HepG2 (cell line): ENCODE results near the gene EPB41L1. TPM values are rescaled to one million over a fixed set of nuclear protein-coding genes. Genes with fewer than 3 reads are reported as not detected.

Experiments used
- ATAC-seq: fragments of 200-7000 bp; cut with Tn5 transposase; 3 replicates; pipeline ENCODE4 v1.9.1; 2020; ENCODE audit warnings: mild to moderate bottlenecking, moderate library complexity
- BruUV-seq: library from RNA; stranded (reverse); fragments of 400-500 nt; replicated peaks from 2 replicates; lab custom pipeline; 2021; lab: Mats Ljungman, UMichigan
- CTCF ChIA-PET: fragments of 300-600 bp; formaldehyde crosslinking; extraction: SDS; loops from one replicate; lab custom pipeline; 2021; ENCODE audit warnings: low total read pairs, inconsistent platforms, low intra/inter-chr PET ratio; lab: Yijun Ruan, JAX
- POLR2A ChIA-PET: fragments of 350-600 bp; sonication (Branson Sonifier 250); formaldehyde crosslinking; loops from one replicate; lab custom pipeline; 2020; ENCODE audit warnings: antibody characterized with exemption, inconsistent platforms; lab: Yijun Ruan, JAX
- DNase-seq: peaks from one replicate; pipeline ENCODE4 v3.0.0-alpha.2; 2015; ENCODE audit warnings: low spot score
- FAIRE-seq: peaks from 3 replicates; lab custom pipeline; 2011; peaks lifted over from hg19 to GRCh38; lab: Jason Lieb, UNC
- H2AFZ ChIP-seq: one replicate; pipeline ENCODE4 v1.6.1; 2011; ENCODE audit warnings: low read length, inconsistent platforms
- H3K27ac ChIP-seq: fragments of 300-600 bp; 3 replicates; pipeline ENCODE4 v1.8.0; 2011; ENCODE audit warnings: mixed run types, mild to moderate bottlenecking, mixed read lengths, low read length, inconsistent platforms; ENCODE audit not compliant: insufficient read depth; ENCODE audit errors: extremely low read length
- H3K27me3 ChIP-seq, 2 experiments: fragments of 200-600 bp in 1 of 2; 2 replicates in 1 of 2; 3 replicates in 1 of 2; pipeline versions ENCODE4 v1.6.0 to v1.8.0; 2011; ENCODE audit warnings: low read length in 2 of 2, mild to moderate bottlenecking in 2 of 2, moderate library complexity in 2 of 2, inconsistent platforms in 1 of 2; ENCODE audit not compliant: insufficient read depth in 2 of 2, control insufficient read depth in 1 of 2
- H3K36me3 ChIP-seq, 2 experiments: fragments of 200-600 bp in 1 of 2; replicated peaks in 1 of 2; 2 replicates in 1 of 2; 3 replicates in 1 of 2; pipeline versions ENCODE4 v1.5.1 to v1.8.0; 2011; ENCODE audit warnings: low read length in 2 of 2, inconsistent platforms in 1 of 2; ENCODE audit not compliant: insufficient read depth in 2 of 2, control insufficient read depth in 1 of 2
- H3K4me1 ChIP-seq: 2 replicates; pipeline ENCODE4 v1.5.1; 2012; ENCODE audit warnings: low read length, inconsistent platforms; ENCODE audit not compliant: insufficient read depth
- H3K4me2 ChIP-seq: 2 replicates; pipeline ENCODE4 v1.6.0; 2011; ENCODE audit warnings: low read depth, low read length, inconsistent platforms
- H3K4me3 ChIP-seq, 3 experiments: fragments of 200-600 bp in 1 of 3; sonication (generic), shearing (Covaris generic) in 1 of 3; replicated peaks in 1 of 3; 2 replicates each; pipeline ENCODE4 v1.5.1; 2011 to 2016; ENCODE audit warnings: low read length in 3 of 3, inconsistent platforms in 2 of 3, low read depth in 2 of 3, mild to moderate bottlenecking in 2 of 3, control low read depth in 1 of 3, mixed read lengths in 1 of 3; ENCODE audit not compliant: insufficient read depth in 1 of 3
- H3K79me2 ChIP-seq: one replicate; pipeline ENCODE4 v1.6.1; 2011; ENCODE audit warnings: low read length, inconsistent platforms; ENCODE audit not compliant: insufficient read depth
- H3K9ac ChIP-seq: 2 replicates; pipeline ENCODE4 v1.6.0; 2011; ENCODE audit warnings: mild to moderate bottlenecking, low read depth, low read length, inconsistent platforms; ENCODE audit not compliant: insufficient read depth
- H3K9me3 ChIP-seq: 2 replicates; pipeline ENCODE4 v1.5.1; 2012; ENCODE audit warnings: mild to moderate bottlenecking, low read length
- H4K20me1 ChIP-seq: 2 replicates; pipeline ENCODE4 v1.6.0; 2011; ENCODE audit warnings: inconsistent platforms, mild to moderate bottlenecking, low read length, moderate library complexity; ENCODE audit not compliant: insufficient read depth
- EEA1 ChIP-seq: sonication (generic); formaldehyde crosslinking; IDR thresholded peaks from 2 replicates; pipeline ENCODE4 v1.5.1; 2020; ENCODE audit warnings: mild to moderate bottlenecking, missing genetic modification reagents, borderline replicate concordance
- GPBP1L1 ChIP-seq: sonication (generic); formaldehyde crosslinking; IDR thresholded peaks from 2 replicates; pipeline ENCODE4 v1.5.0; 2020; ENCODE audit warnings: mild to moderate bottlenecking, missing genetic modification reagents
- GTF2F1 ChIP-seq: fragments of 150-350 bp; IDR thresholded peaks from 2 replicates; pipeline ENCODE4 v1.6.1; 2014; ENCODE audit warnings: low read length
- HHEX ChIP-seq: IDR thresholded peaks from 2 replicates; pipeline ENCODE4 v1.6.1; 2016; ENCODE audit warnings: control low read depth
- HNRNPK ChIP-seq: fragments of 200-400 bp; formaldehyde crosslinking; IDR thresholded peaks from 2 replicates; pipeline ENCODE4 v1.6.1; 2018; ENCODE audit warnings: low read length, low read depth, moderate library complexity, mild to moderate bottlenecking; ENCODE audit not compliant: poor library complexity, severe bottlenecking
- HOXA5 ChIP-seq: sonication (generic); formaldehyde crosslinking; IDR thresholded peaks from 2 replicates; pipeline ENCODE4 v1.4.0; 2020; ENCODE audit warnings: missing genetic modification reagents
- IKZF4 ChIP-seq: sonication (generic); formaldehyde crosslinking; IDR thresholded peaks from 2 replicates; pipeline ENCODE4 v1.5.1; 2020; ENCODE audit warnings: borderline replicate concordance, mild to moderate bottlenecking, low read depth, missing genetic modification reagents; ENCODE audit errors: not compliant biosample characterization
- KDM5A ChIP-seq: fragments of 200-600 bp; sonication (generic); IDR thresholded peaks from 2 replicates; pipeline ENCODE4 v1.7.0; 2018; ENCODE audit warnings: antibody characterized with exemption, mild to moderate bottlenecking, low read length, borderline replicate concordance
- RAD51 ChIP-seq: fragments of 450-650 bp; IDR thresholded peaks from 2 replicates; pipeline ENCODE4 v1.6.1; 2016; ENCODE audit warnings: borderline replicate concordance
- ZIK1 ChIP-seq: sonication (generic); formaldehyde crosslinking; IDR thresholded peaks from 2 replicates; pipeline ENCODE4 v1.5.0; 2020; ENCODE audit warnings: mild to moderate bottlenecking, low read depth, missing genetic modification reagents, borderline replicate concordance
- ZKSCAN8 ChIP-seq: IDR thresholded peaks from 2 replicates; pipeline ENCODE4 v1.6.1; 2016; ENCODE audit warnings: borderline replicate concordance, missing genetic modification reagents, missing compliant biosample characterization
- ZNF281 ChIP-seq: sonication (generic); formaldehyde crosslinking; IDR thresholded peaks from 2 replicates; pipeline ENCODE4 v1.4.0; 2020; ENCODE audit warnings: missing genetic modification reagents, borderline replicate concordance
- ZNF343 ChIP-seq: sonication (generic); formaldehyde crosslinking; IDR thresholded peaks from 2 replicates; pipeline ENCODE4 v1.4.0; 2020; ENCODE audit warnings: mild to moderate bottlenecking, missing genetic modification reagents
- ZSCAN21 ChIP-seq: sonication (generic); formaldehyde crosslinking; IDR thresholded peaks from 2 replicates; pipeline ENCODE4 v1.8.0; 2022; ENCODE audit warnings: mild to moderate bottlenecking, missing genetic modification reagents, moderate library complexity, borderline replicate concordance
- whole genome bisulfite sequencing: methylation state at CpG from one replicate; pipeline ENCODE4 v1.1.6; 2017; ENCODE audit warnings: low lambda C conversion rate; 5-methylcytosine and 5-hydroxymethylcytosine counted together
- in situ Hi-C: cut with HindIII; loops from 2 replicates; pipeline ENCODE4 v1.10.0; 2017; ENCODE audit warnings: low pct_unique_long_range_greater_than_20kb; ENCODE audit not compliant: extremely low pct_ligation_motif_present
- intact Hi-C: fragments of 100-400 bp; cut with micrococcal nuclease; formaldehyde crosslinking; loops from one replicate; pipeline ENCODE4 v1.10.0; 2022; ENCODE audit not compliant: unreplicated experiment
- polyA plus RNA-seq, 8 experiments: library from polyadenylated mRNA; depleted of rRNA in 3 of 8; stranded (reverse) in 7 of 8; unstranded in 1 of 8; fragments of >200 nt; fragmentation: Illumina TruSeq in 4 of 8; extraction: Trizol in 4 of 8; gene quantifications; 2 replicates each; pipeline versions ENCODE4 v1.2.1 to v1.2.3, GENCODE V29; 2011 to 2016; ENCODE audit warnings: low read depth in 4 of 8, missing spikeins in 1 of 8, mixed read lengths in 1 of 8; ENCODE audit not compliant: insufficient read depth in 1 of 8
- total RNA-seq, 5 experiments: library from RNA; depleted of rRNA; stranded (reverse); fragments of >200 nt; fragmentation: Illumina TruSeq; extraction: Trizol; gene quantifications; 2 replicates each; pipeline ENCODE4 v1.2.3, GENCODE V29; 2016; ENCODE audit warnings: low read depth in 1 of 5

EPB41L1 gene
- total and polyA plus RNA-seq, 2 of the 13 experiments (the other 11 are each of a cell fraction or from before 2014, with no cell fraction given), result 16.7 to 39.0 TPM

- peaks cover 14 to 19% of the 10 kb centered on the region in 2 experiments for H3K36me3 ChIP-seq
- no peak for ATAC-seq
- no TSS peak for BruUV-seq
Measured at GRCh38 chr20:36218380-36219064, 64.0 kb downstream of the EPB41L1 start.

GRCh38 chr20:36219671-36220220, 65.2 kb downstream of the EPB41L1 start:
- no TSS peak for BruUV-seq
- DNase-seq (no peak), ATAC-seq (no peak), FAIRE-seq (no peak)
- H3K4me2 ChIP-seq, result no peak overlapping the region
- H2AFZ ChIP-seq, result no peak overlapping the region
- H3K36me3 ChIP-seq, result peaks cover 14 to 16% of the 10 kb centered on the region in 2 experiments
- no peaks in the 10 kb centered on the region for H3K27me3 ChIP-seq
- no peak overlapping the region for H3K27ac ChIP-seq
- ChIA-PET CTCF (no interaction called here), POLR2A (no interaction called here)
- no peak overlapping the region for H3K4me3 ChIP-seq
- peaks cover 9% of the 10 kb centered on the region for H3K4me1 ChIP-seq
- no peaks in the 10 kb centered on the region for H3K79me2 ChIP-seq
- no peaks in the 10 kb centered on the region for H3K9me3 ChIP-seq
- H3K9ac ChIP-seq, result no peak overlapping the region
- 96% methylated on average over 17 of the region's 17 CpGs for WGBS
- intact Hi-C loops, result no loop called here
- in situ Hi-C loops, result no loop called here
- H4K20me1 ChIP-seq, result no peaks in the 10 kb centered on the region
- TF ChIP-seq HHEX (CRISPR knock-in tag) (no peak), ZNF343 (CRISPR knock-in tag) (no peak), EEA1 (CRISPR knock-in tag) (no peak), HOXA5 (CRISPR knock-in tag) (no peak), GTF2F1 (no peak), RAD51 (no peak), KDM5A (no peak), ZKSCAN8 (no peak), GPBP1L1 (CRISPR knock-in tag) (no peak), ZNF281 (no peak), ZIK1 (CRISPR knock-in tag) (no peak), HNRNPK (no peak)

More at GRCh38 chr20:36218380-36219064, 64.0 kb downstream of the EPB41L1 start:
- ChIA-PET POLR2A (no interaction called here), CTCF (no interaction called here)
- in situ Hi-C loops, result no loop called here
- no peak overlapping the region for H3K4me3 ChIP-seq
- no peak overlapping the region for H3K27ac ChIP-seq
- no peak for DNase-seq
- H3K79me2 ChIP-seq, result no peaks in the 10 kb centered on the region
- no peaks in the 10 kb centered on the region for H3K27me3 ChIP-seq
- H4K20me1 ChIP-seq, result no peaks in the 10 kb centered on the region
- no peak overlapping the region for H3K4me2 ChIP-seq
- FAIRE-seq, result no peak
- intact Hi-C loops, result no loop called here
- TF ChIP-seq IKZF4 (CRISPR knock-in tag), result no peak
- no peak for TF ChIP-seq ZSCAN21 (CRISPR knock-in tag)
- TF ChIP-seq, all 625 proteins: peak for 0
- no peak overlapping the region for H2AFZ ChIP-seq
- no peak overlapping the region for H3K9ac ChIP-seq
- 93% methylated on average over 16 of the region's 16 CpGs for WGBS
- H3K4me1 ChIP-seq, result peaks cover 9% of the 10 kb centered on the region
- H3K9me3 ChIP-seq, result no peaks in the 10 kb centered on the region
